Measurements from ENCODE around the gene DOCK3. TPM values are rescaled to one million over a fixed set of nuclear protein-coding genes. Genes with fewer than 3 reads are reported as not detected.
"Not testable (repeated sequence)": the region's sequence is repeated elsewhere in the genome, so short reads cannot be mapped to it uniquely, and the experiment has no call there.

The DOCK3 gene
- total RNA-seq, 1 experiment from 2014 or later = 0.15 TPM

DNA sequence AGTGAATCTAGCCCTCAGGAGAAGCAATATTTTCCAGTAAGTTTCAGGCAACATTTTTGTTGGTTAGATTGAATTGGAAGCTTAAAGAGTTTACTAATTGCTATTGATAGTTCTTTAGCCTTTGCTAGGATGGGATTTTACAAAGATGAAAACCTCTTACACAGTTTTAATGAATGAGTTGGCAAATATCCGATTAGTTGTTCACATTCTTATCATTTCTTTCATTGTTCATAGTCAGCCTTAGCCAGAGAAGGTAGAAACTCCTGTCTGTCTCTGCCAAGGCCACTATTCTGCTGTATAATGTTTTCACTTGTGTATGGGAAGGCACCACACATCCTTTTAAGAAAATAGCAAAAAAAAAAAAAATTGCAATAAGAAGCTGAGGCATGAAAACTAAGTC, 488.3 kb downstream of the DOCK3 start:
- H3K9me3 ChIP-seq (ENCODE audit: low read length) = no peaks in the 10 kb centered on the region
- no TSS peak for BruUV-seq (replicated peaks)
- H3K9ac ChIP-seq (ENCODE audit: low read length) = no peak overlapping the region
- H3K4me1 ChIP-seq (ENCODE audit: insufficient read depth, low read length) = no peaks in the 10 kb centered on the region
- H3K4me2 ChIP-seq (ENCODE audit: low read length) = no peak overlapping the region
- no peak for TF ChIP-seq EZH2phosphoT487 (IDR thresholded peaks at IDR 0.05; ENCODE audit: borderline replicate concordance, low read length)
- no peak for TF ChIP-seq EZH2 (IDR thresholded peaks at IDR 0.05; ENCODE audit: low read length, unreplicated experiment)
- TF ChIP-seq, protein P1, sequence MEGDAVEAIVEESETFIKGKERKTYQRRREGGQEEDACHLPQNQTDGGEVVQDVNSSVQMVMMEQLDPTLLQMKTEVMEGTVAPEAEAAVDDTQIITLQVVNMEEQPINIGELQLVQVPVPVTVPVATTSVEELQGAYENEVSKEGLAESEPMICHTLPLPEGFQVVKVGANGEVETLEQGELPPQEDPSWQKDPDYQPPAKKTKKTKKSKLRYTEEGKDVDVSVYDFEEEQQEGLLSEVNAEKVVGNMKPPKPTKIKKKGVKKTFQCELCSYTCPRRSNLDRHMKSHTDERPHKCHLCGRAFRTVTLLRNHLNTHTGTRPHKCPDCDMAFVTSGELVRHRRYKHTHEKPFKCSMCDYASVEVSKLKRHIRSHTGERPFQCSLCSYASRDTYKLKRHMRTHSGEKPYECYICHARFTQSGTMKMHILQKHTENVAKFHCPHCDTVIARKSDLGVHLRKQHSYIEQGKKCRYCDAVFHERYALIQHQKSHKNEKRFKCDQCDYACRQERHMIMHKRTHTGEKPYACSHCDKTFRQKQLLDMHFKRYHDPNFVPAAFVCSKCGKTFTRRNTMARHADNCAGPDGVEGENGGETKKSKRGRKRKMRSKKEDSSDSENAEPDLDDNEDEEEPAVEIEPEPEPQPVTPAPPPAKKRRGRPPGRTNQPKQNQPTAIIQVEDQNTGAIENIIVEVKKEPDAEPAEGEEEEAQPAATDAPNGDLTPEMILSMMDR (conservative IDR thresholded peaks at IDR 0.05; ENCODE audit: low read depth, low read length) = no peak
- no peaks in the 10 kb centered on the region for H3F3A ChIP-seq (ENCODE audit: low read length, unreplicated experiment)
- H4K20me1 ChIP-seq (ENCODE audit: low read length) = no peaks in the 10 kb centered on the region
- POLR2A ChIA-PET (ENCODE audit: unreplicated experiment) = interaction anchor here (0.6 kb wide), 1 partner anchor 197 kb away, joined by 5 read pairs; no protein-coding TSS in a partner anchor
- H3K9me2 ChIP-seq (replicated peaks; ENCODE audit: low read length) = no peaks in the 10 kb centered on the region
- H3K79me2 ChIP-seq (ENCODE audit: low read length) = no peaks in the 10 kb centered on the region
- intact Hi-C loops (cut with micrococcal nuclease) = no loop called here
- peaks cover 23% of the 10 kb centered on the region for H3K27me3 ChIP-seq (ENCODE audit: low read length)
- H3K27ac ChIP-seq (ENCODE audit: low read length) = no peak overlapping the region
- DNase-seq (no peak), ATAC-seq (no peak)
- no peak overlapping the region for H2AFZ ChIP-seq (ENCODE audit: low read length)
- H3K36me3 ChIP-seq (ENCODE audit: low read depth, low read length) = no peaks in the 10 kb centered on the region
- H3K4me3 ChIP-seq (ENCODE audit: low read length) = no peak overlapping the region
- CTCF ChIA-PET = no interaction called here

DNA sequence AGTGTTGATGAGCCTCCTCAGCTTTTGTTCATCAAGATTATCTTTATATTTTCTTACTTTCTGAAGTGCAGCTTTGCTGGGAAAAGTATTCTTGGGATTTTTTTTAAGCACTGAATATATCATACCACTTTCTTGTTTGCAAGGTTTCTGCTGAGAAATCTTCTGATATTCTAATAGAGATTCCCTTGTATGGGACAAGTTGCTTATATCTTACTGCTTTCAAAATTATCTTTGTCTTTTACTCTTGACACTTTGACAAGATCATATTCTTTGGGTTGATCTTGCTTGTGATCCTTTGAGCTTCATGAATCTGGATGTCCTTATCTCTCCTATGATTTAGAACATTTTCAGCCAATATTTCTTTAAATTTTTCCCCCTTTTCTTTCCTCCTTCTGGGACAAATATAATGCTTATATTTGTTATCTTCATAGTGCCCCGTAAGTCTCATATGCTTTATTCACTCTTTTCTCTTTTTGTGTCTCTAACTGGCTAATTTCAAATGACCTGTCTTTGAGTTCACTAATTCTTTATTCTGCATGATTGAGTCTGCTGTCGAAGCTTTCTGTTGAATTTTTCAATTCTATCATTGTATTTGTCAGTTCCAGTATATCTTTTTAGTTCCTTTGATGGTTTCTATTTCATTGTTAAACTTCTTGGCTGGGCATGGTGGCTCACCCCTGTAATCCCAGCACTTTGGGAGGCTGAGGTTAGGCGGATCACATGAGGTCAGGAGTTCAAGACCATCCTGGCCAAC, 499.0 kb downstream of the DOCK3 start:
- peaks cover under 1% of the 10 kb centered on the region; the same call in 1 of the 2 replicates for H3K27me3 ChIP-seq (ENCODE audit: low read length)
- peaks cover 11% of the 10 kb centered on the region; the same call in 1 of the 2 replicates for H3K9me3 ChIP-seq (ENCODE audit: low read length)
- no peak for TF ChIP-seq EZH2phosphoT487 (IDR thresholded peaks at IDR 0.05; ENCODE audit: borderline replicate concordance, low read length)
- no peak for TF ChIP-seq EZH2 (IDR thresholded peaks at IDR 0.05; ENCODE audit: low read length, unreplicated experiment)
- TF ChIP-seq, protein P1 (conservative IDR thresholded peaks at IDR 0.05; ENCODE audit: low read depth, low read length) = no peak
- no peak for ATAC-seq
- no TSS peak for BruUV-seq (replicated peaks)
- CTCF ChIA-PET = no interaction called here
- no peak overlapping the region for H3K27ac ChIP-seq (ENCODE audit: low read length)
- no peaks in the 10 kb centered on the region for H3K9me2 ChIP-seq (replicated peaks; ENCODE audit: low read length)
- no peak for DNase-seq
- H3K4me1 ChIP-seq (ENCODE audit: insufficient read depth, low read length) = no peaks in the 10 kb centered on the region
- no peak overlapping the region for H3K4me3 ChIP-seq (ENCODE audit: low read length)
- H3K4me2 ChIP-seq (ENCODE audit: low read length) = no peak overlapping the region
- H3F3A ChIP-seq (ENCODE audit: low read length, unreplicated experiment) = no peaks in the 10 kb centered on the region
- H3K79me2 ChIP-seq (ENCODE audit: low read length) = no peaks in the 10 kb centered on the region
- H4K20me1 ChIP-seq (ENCODE audit: low read length) = no peaks in the 10 kb centered on the region
- intact Hi-C loops (cut with micrococcal nuclease) = no loop called here
- H3K9ac ChIP-seq (ENCODE audit: low read length) = no peak overlapping the region
- no peak overlapping the region for H2AFZ ChIP-seq (ENCODE audit: low read length)
- POLR2A ChIA-PET (ENCODE audit: unreplicated experiment) = no interaction called here
- H3K36me3 ChIP-seq (ENCODE audit: low read depth, low read length) = no peaks in the 10 kb centered on the region

DNA sequence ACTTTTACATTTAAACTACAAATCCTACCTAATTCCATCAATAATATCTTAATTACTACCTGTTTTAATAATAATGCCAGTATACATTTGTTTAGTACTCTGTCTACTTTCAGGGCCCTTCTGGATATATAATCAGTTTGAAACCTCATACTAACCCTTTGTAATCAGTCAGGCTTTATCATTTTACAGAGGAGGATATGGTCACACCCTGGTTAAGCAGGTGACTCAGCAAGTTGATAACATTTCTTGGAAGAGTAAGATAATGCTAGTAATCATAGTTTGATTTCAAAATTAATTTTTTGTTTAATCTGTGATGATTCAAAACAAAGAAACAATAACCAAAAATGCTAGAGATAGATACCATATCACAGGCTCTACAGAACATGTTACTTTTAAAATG, 502.2 kb downstream of the DOCK3 start:
- no peak overlapping the region for H3K4me2 ChIP-seq (ENCODE audit: low read length)
- DNase-seq = no peak
- TF ChIP-seq, protein P1 (conservative IDR thresholded peaks at IDR 0.05; ENCODE audit: low read depth, low read length) = no peak
- no peak for TF ChIP-seq EZH2 (IDR thresholded peaks at IDR 0.05; ENCODE audit: low read length, unreplicated experiment)
- TF ChIP-seq EZH2phosphoT487 (IDR thresholded peaks at IDR 0.05; ENCODE audit: borderline replicate concordance, low read length) = no peak
- no peak overlapping the region for H3K9ac ChIP-seq (ENCODE audit: low read length)
- H3K36me3 ChIP-seq (ENCODE audit: low read depth, low read length) = no peaks in the 10 kb centered on the region
- H3K4me1 ChIP-seq (ENCODE audit: insufficient read depth, low read length) = no peaks in the 10 kb centered on the region
- no peak for ATAC-seq
- H3K27ac ChIP-seq (ENCODE audit: low read length) = no peak overlapping the region
- ChIA-PET CTCF (no interaction called here), POLR2A (ENCODE audit: unreplicated experiment) (no interaction called here)
- H3K9me2 ChIP-seq (replicated peaks; ENCODE audit: low read length) = no peaks in the 10 kb centered on the region
- intact Hi-C loops (cut with micrococcal nuclease) = no loop called here
- no peak overlapping the region for H2AFZ ChIP-seq (ENCODE audit: low read length)
- H3K27me3 ChIP-seq (ENCODE audit: low read length) = no peaks in the 10 kb centered on the region
- no peaks in the 10 kb centered on the region for H4K20me1 ChIP-seq (ENCODE audit: low read length)
- H3F3A ChIP-seq (ENCODE audit: low read length, unreplicated experiment) = no peaks in the 10 kb centered on the region
- peaks cover 11% of the 10 kb centered on the region; the same call in 1 of the 2 replicates for H3K9me3 ChIP-seq (ENCODE audit: low read length)
- H3K79me2 ChIP-seq (ENCODE audit: low read length) = no peaks in the 10 kb centered on the region
- no TSS peak for BruUV-seq (replicated peaks)
- no peak overlapping the region for H3K4me3 ChIP-seq (ENCODE audit: low read length)

DNA sequence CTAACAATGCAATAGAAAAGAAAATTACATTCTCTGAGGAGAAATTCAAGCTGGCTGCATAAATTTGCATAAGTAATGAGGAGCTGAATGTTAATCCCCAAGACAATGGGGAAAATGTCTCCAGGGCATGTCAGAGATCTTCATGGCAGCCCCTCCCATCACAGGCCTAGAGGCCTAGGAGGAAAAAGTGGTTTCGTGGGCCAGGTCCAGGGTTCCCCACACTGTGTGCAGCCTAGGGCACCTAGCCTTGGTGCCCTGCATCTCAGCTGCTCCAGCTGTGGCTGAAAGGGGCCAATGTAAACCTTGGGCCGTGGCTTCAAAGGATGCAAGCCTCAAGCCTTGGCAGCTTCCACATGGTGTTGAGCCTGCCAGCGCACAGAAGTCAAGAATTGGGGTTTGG, 511.7 kb downstream of the DOCK3 start:
- H3F3A ChIP-seq (ENCODE audit: low read length, unreplicated experiment); intact Hi-C loops (cut with micrococcal nuclease); H3K4me3 ChIP-seq (ENCODE audit: low read length); H4K20me1 ChIP-seq (ENCODE audit: low read length); H3K27me3 ChIP-seq (ENCODE audit: low read length); CTCF ChIA-PET; H3K79me2 ChIP-seq (ENCODE audit: low read length); POLR2A ChIA-PET (ENCODE audit: unreplicated experiment); H3K4me2 ChIP-seq (ENCODE audit: low read length); H3K9ac ChIP-seq (ENCODE audit: low read length); H3K4me1 ChIP-seq (ENCODE audit: insufficient read depth, low read length); H3K27ac ChIP-seq (ENCODE audit: low read length); H2AFZ ChIP-seq (ENCODE audit: low read length); DNase-seq; H3K36me3 ChIP-seq (ENCODE audit: low read depth, low read length); BruUV-seq (replicated peaks); H3K9me2 ChIP-seq (replicated peaks; ENCODE audit: low read length); H3K9me3 ChIP-seq (ENCODE audit: low read length); ATAC-seq: not testable (repeated sequence)

Data from PC-3 (cell line).